Measurements from ENCODE around the gene SRY. TPM values are rescaled to one million over a fixed set of nuclear protein-coding genes. Genes with fewer than 3 reads are reported as not detected.

Gene SRY
- total RNA-seq (2022; extraction: Qiagen RNA extraction; ENCODE audit: low read depth), result not detected in 5 replicates

GRCh38 chrY:2787600-2787999, at the start of gene SRY:
TSS of gene SRY (minus strand) at chrY:2787682. CDS start at chrY:2787603, 79 bp downstream.

Other genes with a start within 250 kb of the SRY start
- 273 to 297 TPM (median 293 TPM) in 5 replicates for gene RPS4Y1, start 53.9 kb upstream of the SRY start, total RNA-seq (2022; extraction: Qiagen RNA extraction; ENCODE audit: low read depth)
- gene ZFY, start 147.7 kb upstream of the SRY start, total RNA-seq (2022; extraction: Qiagen RNA extraction; ENCODE audit: low read depth), result 2.8 to 4.9 TPM (median 4.0 TPM) in 5 replicates